Measurements from ENCODE around the gene TENT5C.

TENT5C gene

GRCh38 chr1:117585086-117585485 lies 20.8 kb upstream of the TENT5C start:
- Histone ChIP-seq H3K9me3 (ENCODE audit: insufficient read depth, low read length) (no peaks in the 10 kb centered on the region), H3K9ac (ENCODE audit: insufficient read length, low read depth) (no peak overlapping the region), H3K36me3 (ENCODE audit: insufficient read depth, insufficient read length, low read length) (no peaks in the 10 kb centered on the region), H3K4me1 (ENCODE audit: insufficient read depth, insufficient read length) (peaks cover 4% of the 10 kb centered on the region), H3K27me3 (ENCODE audit: insufficient read depth, insufficient read length) (no peaks in the 10 kb centered on the region), H3K4me3 (ENCODE audit: insufficient read length, low read depth) (no peak overlapping the region)
- DNase-seq (ENCODE audit: low read depth, low spot score), result no peak
- TF ChIP-seq YY1 (IDR thresholded peaks at IDR 0.05; ENCODE audit: insufficient read depth, insufficient read length), result no peak
- TF ChIP-seq ZNF274 (IDR thresholded peaks at IDR 0.05; ENCODE audit: low read depth, low read length), result no peak
- TF ChIP-seq SUZ12 (IDR thresholded peaks at IDR 0.05; ENCODE audit: extremely low read depth, insufficient read depth, insufficient read length), result no peak

GRCh38 chr1:117586337-117586736 lies 19.5 kb upstream of the TENT5C start:
- H3K4me1 ChIP-seq (ENCODE audit: insufficient read depth, insufficient read length), result peaks cover 9% of the 10 kb centered on the region

GRCh38 chr1:117586747-117587498 lies 18.9 kb upstream of the TENT5C start:
- Histone ChIP-seq H3K4me1 (ENCODE audit: insufficient read depth, insufficient read length) (peaks cover 9% of the 10 kb centered on the region), H3K27me3 (ENCODE audit: insufficient read depth, insufficient read length) (no peaks in the 10 kb centered on the region), H3K9me3 (ENCODE audit: insufficient read depth, low read length) (no peaks in the 10 kb centered on the region), H3K36me3 (ENCODE audit: insufficient read depth, insufficient read length, low read length) (no peaks in the 10 kb centered on the region), H3K9ac (ENCODE audit: insufficient read length, low read depth) (no peak overlapping the region), H3K4me3 (ENCODE audit: insufficient read length, low read depth) (no peak overlapping the region)
- no peak for DNase-seq (ENCODE audit: low read depth, low spot score)
- no peak for TF ChIP-seq YY1 (IDR thresholded peaks at IDR 0.05; ENCODE audit: insufficient read depth, insufficient read length)
- TF ChIP-seq SUZ12 (IDR thresholded peaks at IDR 0.05; ENCODE audit: extremely low read depth, insufficient read depth, insufficient read length), result no peak
- TF ChIP-seq ZNF274 (IDR thresholded peaks at IDR 0.05; ENCODE audit: low read depth, low read length), result no peak

More at GRCh38 chr1:117586337-117586736, 19.5 kb upstream of the TENT5C start:
- Histone ChIP-seq H3K9ac (ENCODE audit: insufficient read length, low read depth) (no peak overlapping the region), H3K4me3 (ENCODE audit: insufficient read length, low read depth) (no peak overlapping the region), H3K9me3 (ENCODE audit: insufficient read depth, low read length) (no peaks in the 10 kb centered on the region), H3K36me3 (ENCODE audit: insufficient read depth, insufficient read length, low read length) (no peaks in the 10 kb centered on the region), H3K27me3 (ENCODE audit: insufficient read depth, insufficient read length) (no peaks in the 10 kb centered on the region)
- DNase-seq (ENCODE audit: low read depth, low spot score), result no peak
- TF ChIP-seq SUZ12 (IDR thresholded peaks at IDR 0.05; ENCODE audit: extremely low read depth, insufficient read depth, insufficient read length) (no peak), ZNF274 (IDR thresholded peaks at IDR 0.05; ENCODE audit: low read depth, low read length) (no peak), YY1 (IDR thresholded peaks at IDR 0.05; ENCODE audit: insufficient read depth, insufficient read length) (no peak)

DNA sequence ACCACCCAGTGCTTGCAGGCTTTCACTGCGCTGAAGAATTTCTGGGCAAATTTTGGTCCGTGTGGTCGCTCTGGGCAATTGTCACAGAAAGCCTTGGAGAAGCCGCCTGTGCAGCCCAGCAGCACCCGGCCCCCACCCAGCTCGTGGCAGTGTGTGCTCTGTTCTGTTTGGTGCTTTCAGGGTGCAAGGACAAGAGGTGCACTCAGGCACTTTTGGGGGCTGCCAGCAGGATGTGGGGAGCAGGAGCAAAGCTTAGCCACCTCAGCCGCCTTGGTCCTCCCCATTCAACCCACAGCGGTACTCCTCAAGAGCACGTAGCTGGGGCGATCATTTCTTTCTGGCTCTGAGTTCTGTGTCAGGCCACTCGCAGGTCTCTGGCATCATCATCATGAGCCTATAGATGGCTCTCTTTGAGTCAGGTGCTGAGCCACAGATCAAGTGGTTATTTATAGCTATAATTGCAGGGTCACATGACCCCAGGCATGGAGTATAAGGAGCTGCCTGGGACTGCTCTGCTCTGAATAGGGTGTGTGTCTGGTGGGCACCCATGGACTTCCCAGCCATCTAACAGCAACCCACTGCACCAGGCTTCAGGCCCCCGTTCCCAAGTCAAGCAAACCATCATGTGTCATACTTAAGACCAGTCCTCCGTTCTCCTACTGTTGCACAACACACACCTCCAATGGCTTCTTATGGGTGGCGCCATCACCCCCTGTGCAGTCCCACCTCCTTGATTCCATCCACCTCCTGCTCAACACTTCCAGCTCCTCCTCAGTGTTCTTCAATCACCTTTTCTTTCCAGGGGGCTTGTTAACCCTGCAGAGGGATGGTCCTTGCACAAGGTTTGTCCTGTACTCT lies 18.1 kb upstream of the TENT5C start:
- Histone ChIP-seq H3K4me3 (ENCODE audit: insufficient read length, low read depth) (no peak overlapping the region), H3K27me3 (ENCODE audit: insufficient read depth, insufficient read length) (no peaks in the 10 kb centered on the region), H3K36me3 (ENCODE audit: insufficient read depth, insufficient read length, low read length) (no peaks in the 10 kb centered on the region), H3K9me3 (ENCODE audit: insufficient read depth, low read length) (no peaks in the 10 kb centered on the region), H3K4me1 (ENCODE audit: insufficient read depth, insufficient read length) (peaks cover 6% of the 10 kb centered on the region), H3K9ac (ENCODE audit: insufficient read length, low read depth) (no peak overlapping the region)
- no peak for TF ChIP-seq YY1 (IDR thresholded peaks at IDR 0.05; ENCODE audit: insufficient read depth, insufficient read length)
- no peak for TF ChIP-seq SUZ12 (IDR thresholded peaks at IDR 0.05; ENCODE audit: extremely low read depth, insufficient read depth, insufficient read length)
- TF ChIP-seq ZNF274 (IDR thresholded peaks at IDR 0.05; ENCODE audit: low read depth, low read length), result no peak
- no peak for DNase-seq (ENCODE audit: low read depth, low spot score)

- DNase-seq (ENCODE audit: low read depth, low spot score), result no peak
- Histone ChIP-seq H3K9me3 (ENCODE audit: insufficient read depth, low read length) (no peaks in the 10 kb centered on the region), H3K4me1 (ENCODE audit: insufficient read depth, insufficient read length) (peaks cover 5% of the 10 kb centered on the region)
Measured at GRCh38 chr1:117589544-117589943, 16.3 kb upstream of the TENT5C start.

GRCh38 chr1:117590273-117590925 lies 15.4 kb upstream of the TENT5C start:
- TF ChIP-seq ZNF274 (IDR thresholded peaks at IDR 0.05; ENCODE audit: low read depth, low read length) (no peak), SUZ12 (IDR thresholded peaks at IDR 0.05; ENCODE audit: extremely low read depth, insufficient read depth, insufficient read length) (no peak), YY1 (IDR thresholded peaks at IDR 0.05; ENCODE audit: insufficient read depth, insufficient read length) (no peak)
- no peak for DNase-seq (ENCODE audit: low read depth, low spot score)
- Histone ChIP-seq H3K9me3 (ENCODE audit: insufficient read depth, low read length) (no peaks in the 10 kb centered on the region), H3K9ac (ENCODE audit: insufficient read length, low read depth) (no peak overlapping the region), H3K4me1 (ENCODE audit: insufficient read depth, insufficient read length) (peaks cover 5% of the 10 kb centered on the region), H3K36me3 (ENCODE audit: insufficient read depth, insufficient read length, low read length) (no peaks in the 10 kb centered on the region), H3K27me3 (ENCODE audit: insufficient read depth, insufficient read length) (no peaks in the 10 kb centered on the region), H3K4me3 (ENCODE audit: insufficient read length, low read depth) (no peak overlapping the region)

More at GRCh38 chr1:117589544-117589943, 16.3 kb upstream of the TENT5C start:
- H3K4me3 ChIP-seq (ENCODE audit: insufficient read length, low read depth), result no peak overlapping the region
- TF ChIP-seq SUZ12 (IDR thresholded peaks at IDR 0.05; ENCODE audit: extremely low read depth, insufficient read depth, insufficient read length) (no peak), YY1 (IDR thresholded peaks at IDR 0.05; ENCODE audit: insufficient read depth, insufficient read length) (no peak), ZNF274 (IDR thresholded peaks at IDR 0.05; ENCODE audit: low read depth, low read length) (no peak)
- no peaks in the 10 kb centered on the region for H3K27me3 ChIP-seq (ENCODE audit: insufficient read depth, insufficient read length)
- H3K9ac ChIP-seq (ENCODE audit: insufficient read length, low read depth), result no peak overlapping the region
- no peaks in the 10 kb centered on the region for H3K36me3 ChIP-seq (ENCODE audit: insufficient read depth, insufficient read length, low read length)

Data from NT2/D1 (cell line).